Stomach (tissue), 9 donors: ENCODE results near the gene CD300LD. TPM values are rescaled to one million over a fixed set of nuclear protein-coding genes. Genes with fewer than 3 reads are reported as not detected.

ENCODE experiments used
- DNase-seq, 2 donors: peaks; one replicate each; pipeline versions ENCODE4 v3.0.0 to v3.0.0-alpha.2; 2013 to 2019
- H3K27ac ChIP-seq, 5 donors: fragments of 200-600 bp in 4 of 5; sonication (generic) in 4 of 5; one replicate each; pipeline ENCODE4 v1.5.1; 2013 to 2019; ENCODE audit warnings: mild to moderate bottlenecking in 1 of 5, moderate library complexity in 1 of 5
- H3K27me3 ChIP-seq, 3 donors: fragments of 200-600 bp; sonication (generic); one replicate each; pipeline ENCODE4 v1.5.1; 2017 to 2019; ENCODE audit warnings: mixed run types in 1 of 3
- H3K36me3 ChIP-seq, 4 donors: fragments of 200-600 bp; sonication (generic); 1 replicate in 3 of 4; 2 replicates in 1 of 4; pipeline ENCODE4 v1.5.1; 2016 to 2019
- H3K4me1 ChIP-seq, 4 donors: fragments of 200-600 bp; sonication (generic); one replicate each; pipeline ENCODE4 v1.5.1; 2016 to 2019
- H3K4me3 ChIP-seq, 4 donors: fragments of 200-600 bp; sonication (generic) in 3 of 4; one replicate each; pipeline ENCODE4 v1.5.1; 2016 to 2019; ENCODE audit warnings: mild to moderate bottlenecking in 1 of 4
- H3K9me3 ChIP-seq, 4 donors: fragments of 200-600 bp; sonication (generic); one replicate each; pipeline ENCODE4 v1.5.1; 2016 to 2019
- EP300 ChIP-seq: sonication (generic); formaldehyde crosslinking; IDR thresholded peaks from one replicate; pipeline ENCODE4 v1.6.1; 2017; ENCODE audit warnings: antibody characterized with exemption
- POLR2A ChIP-seq, 4 donors: fragments of 450-650 bp; IDR thresholded peaks; one replicate each; pipeline ENCODE4 v1.6.1; 2016; ENCODE audit warnings: antibody characterized with exemption in 4 of 4, control low read depth in 2 of 4, mild to moderate bottlenecking in 1 of 4, moderate library complexity in 1 of 4
- POLR2AphosphoS5 ChIP-seq, 3 donors: sonication (generic); formaldehyde crosslinking; IDR thresholded peaks; one replicate each; pipeline ENCODE4 v1.6.1; 2016; ENCODE audit warnings: antibody characterized with exemption in 3 of 3
- WGBS, 5 donors: extraction: QIAGEN DNeasy Blood & Tissue Kit in 3 of 5; methylation state at CpG; one replicate each; pipeline versions ENCODE4 v1.1.5 to v1.1.7; 2013 to 2018; 5-methylcytosine and 5-hydroxymethylcytosine counted together
- intact Hi-C: fragments of 100-400 bp; cut with DNase I; formaldehyde crosslinking; loops from one replicate; pipeline ENCODE4 v1.15.1; 2023; ENCODE audit warnings: low total_unique reads
- polyA plus RNA-seq, 3 donors: library from polyadenylated mRNA; stranded (reverse); fragments of 200-250 nt; gene quantifications; one replicate each; pipeline ENCODE4 v1.2.3, GENCODE V29; 2013
- total RNA-seq, 5 donors: library from RNA; depleted of rRNA; stranded (reverse); fragments of >200 nt; gene quantifications; one replicate each; pipeline versions ENCODE4 v1.1.0 to v1.2.3, GENCODE V29; 2014 to 2016
- TF ChIP-seq, protein P1 (sequence below), 7 experiments: fragments of 450-650 bp in 4 of 7; fragments of 200-600 bp in 3 of 7; sonication (generic) in 3 of 7; IDR thresholded peaks; one replicate each; pipeline ENCODE4 v1.5.1; 2016 to 2019; ENCODE audit warnings: antibody characterized with exemption in 7 of 7, control low read depth in 2 of 7, mild to moderate bottlenecking in 1 of 7
- donor health status: healthy with polysubstance abuse.
- donor health status: Bipolar disorder and iron deficiency.
- donor health status: healthy.

Gene CD300LD
- total and polyA plus RNA-seq, 8 donors = not detected

DNA sequence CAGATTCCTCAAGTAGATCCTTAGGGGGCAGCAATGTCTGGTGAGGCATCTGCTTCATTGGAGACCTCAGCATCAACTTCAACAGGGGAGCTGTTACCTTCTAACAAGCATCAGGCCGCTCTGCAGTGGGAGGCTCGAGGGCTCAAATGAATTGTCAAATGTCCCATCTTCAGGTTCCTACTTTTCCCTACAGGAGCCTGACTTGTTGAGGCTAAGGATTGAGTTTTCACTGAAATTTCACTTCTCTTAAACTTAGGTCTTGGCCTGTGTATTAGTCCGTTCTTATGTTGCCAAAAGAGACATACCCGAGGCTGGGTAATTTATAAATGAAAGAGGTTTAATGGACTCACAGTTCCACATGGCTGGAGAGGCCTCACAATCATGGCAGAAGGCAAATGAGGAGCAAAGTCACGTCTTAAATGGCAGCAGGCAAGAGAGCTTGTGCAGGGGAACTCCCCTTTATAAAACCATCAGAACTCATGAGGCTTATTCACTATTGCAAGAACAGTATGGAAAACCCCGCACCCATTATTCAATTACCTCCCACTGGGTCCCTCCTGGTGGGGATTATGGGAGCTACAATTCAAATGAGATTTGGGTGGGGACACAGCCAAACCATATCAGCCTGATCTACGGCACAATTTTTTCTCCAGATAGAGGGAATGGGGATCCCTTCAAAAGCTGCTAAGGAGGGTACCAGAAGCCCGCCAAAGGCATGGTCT lies 5.1 kb upstream of the CD300LD start:
- H3K4me3 ChIP-seq = no peak overlapping the region
- no peak for DNase-seq
- TF ChIP-seq, protein P1, sequence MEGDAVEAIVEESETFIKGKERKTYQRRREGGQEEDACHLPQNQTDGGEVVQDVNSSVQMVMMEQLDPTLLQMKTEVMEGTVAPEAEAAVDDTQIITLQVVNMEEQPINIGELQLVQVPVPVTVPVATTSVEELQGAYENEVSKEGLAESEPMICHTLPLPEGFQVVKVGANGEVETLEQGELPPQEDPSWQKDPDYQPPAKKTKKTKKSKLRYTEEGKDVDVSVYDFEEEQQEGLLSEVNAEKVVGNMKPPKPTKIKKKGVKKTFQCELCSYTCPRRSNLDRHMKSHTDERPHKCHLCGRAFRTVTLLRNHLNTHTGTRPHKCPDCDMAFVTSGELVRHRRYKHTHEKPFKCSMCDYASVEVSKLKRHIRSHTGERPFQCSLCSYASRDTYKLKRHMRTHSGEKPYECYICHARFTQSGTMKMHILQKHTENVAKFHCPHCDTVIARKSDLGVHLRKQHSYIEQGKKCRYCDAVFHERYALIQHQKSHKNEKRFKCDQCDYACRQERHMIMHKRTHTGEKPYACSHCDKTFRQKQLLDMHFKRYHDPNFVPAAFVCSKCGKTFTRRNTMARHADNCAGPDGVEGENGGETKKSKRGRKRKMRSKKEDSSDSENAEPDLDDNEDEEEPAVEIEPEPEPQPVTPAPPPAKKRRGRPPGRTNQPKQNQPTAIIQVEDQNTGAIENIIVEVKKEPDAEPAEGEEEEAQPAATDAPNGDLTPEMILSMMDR (IDR thresholded peaks at IDR 0.05) = no peak
- no peak for TF ChIP-seq POLR2A (IDR thresholded peaks at IDR 0.05)
- no peak for TF ChIP-seq EP300
- TF ChIP-seq POLR2AphosphoS5 (IDR thresholded peaks at IDR 0.05) = no peak
- 64 to 79% (median 74%) methylated on average over 8 of the region's 8 CpGs for WGBS, 5 donors
- H3K36me3 ChIP-seq = no peaks in the 10 kb centered on the region
- H3K27me3 ChIP-seq = peaks cover 0 to 53% (median 7%) of the 10 kb centered on the region in 3 donors
- H3K27ac ChIP-seq = no peak overlapping the region
- H3K9me3 ChIP-seq = no peaks in the 10 kb centered on the region
- intact Hi-C loops = no loop called here
- H3K4me1 ChIP-seq = peaks cover 0 to 5% (median 0%) of the 10 kb centered on the region in 4 donors

DNA sequence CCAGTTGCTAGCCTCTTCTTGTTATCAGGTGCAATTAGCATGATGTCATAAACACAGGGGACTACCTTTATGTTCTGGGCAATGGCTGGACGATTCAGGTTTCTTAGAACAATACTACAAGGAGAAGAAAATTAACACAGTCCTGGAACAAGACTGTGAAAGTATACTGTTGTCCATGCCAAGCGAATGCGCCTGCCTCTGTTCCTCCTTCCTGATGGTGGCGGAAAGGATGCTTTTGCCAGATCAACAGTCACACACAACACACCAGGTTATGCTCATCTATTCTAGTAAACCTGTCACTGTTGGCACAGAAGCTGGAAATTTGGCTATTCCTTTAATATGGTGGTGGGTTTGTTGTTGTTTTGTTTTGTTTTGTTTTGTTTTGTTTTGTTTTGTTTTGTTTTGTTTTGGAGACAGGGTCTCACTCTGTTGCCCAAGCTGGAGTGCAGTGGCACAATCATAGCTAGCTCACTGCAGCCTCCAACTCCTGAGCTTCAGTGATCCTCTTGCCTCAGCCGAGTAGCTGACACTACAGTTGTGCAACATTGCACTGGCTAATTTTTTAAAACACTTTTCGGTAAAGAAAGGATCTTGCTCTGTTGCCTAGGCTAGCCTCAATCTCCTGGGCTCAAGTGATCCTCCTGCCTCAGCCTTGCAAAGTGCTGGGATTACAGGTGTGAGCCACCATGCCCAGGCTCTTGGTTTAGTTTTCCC lies 3.1 kb upstream of the CD300LD start:
- no peak for DNase-seq
- intact Hi-C loops = no loop called here
- no peak for TF ChIP-seq POLR2A (IDR thresholded peaks at IDR 0.05)
- TF ChIP-seq POLR2AphosphoS5 (IDR thresholded peaks at IDR 0.05) = no peak
- TF ChIP-seq EP300 = no peak
- TF ChIP-seq, protein P1 (IDR thresholded peaks at IDR 0.05) = no peak
- Histone ChIP-seq H3K9me3 (no peaks in the 10 kb centered on the region), H3K4me3 (no peak overlapping the region), H3K27ac (no peak overlapping the region), H3K4me1 (peaks cover 0 to 5% (median 0%) of the 10 kb centered on the region in 4 donors), H3K27me3 (peaks cover 0 to 46% (median 7%) of the 10 kb centered on the region in 3 donors), H3K36me3 (no peaks in the 10 kb centered on the region)
- WGBS, 5 donors = 61 to 83% (median 70%) methylated on average over 6 of the region's 6 CpGs

DNA sequence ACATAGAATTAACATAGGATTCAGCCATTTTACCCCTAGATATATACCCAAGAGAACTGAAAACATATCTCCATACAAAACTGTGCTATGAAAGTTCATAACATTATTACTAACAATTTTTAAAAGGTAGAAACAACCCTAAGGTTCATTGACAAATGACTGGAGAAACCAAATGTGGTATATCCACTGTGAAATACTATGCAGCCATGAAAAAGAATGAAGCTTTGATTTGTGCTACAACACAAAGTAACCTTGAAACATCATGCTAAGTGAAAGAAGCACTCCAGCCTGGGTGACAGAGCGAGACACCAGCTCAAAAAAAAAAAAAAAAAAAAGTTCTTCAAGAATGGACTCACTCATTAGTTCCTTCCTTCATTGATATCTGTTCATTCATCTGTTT lies 580 bp downstream of the CD300LD start:
- Histone ChIP-seq H3K4me1 (no peaks in the 10 kb centered on the region), H3K27me3 (peaks cover 0 to 35% (median 0%) of the 10 kb centered on the region in 3 donors), H3K4me3 (no peak overlapping the region), H3K36me3 (no peaks in the 10 kb centered on the region), H3K27ac (no peak overlapping the region), H3K9me3 (no peaks in the 10 kb centered on the region)
- intact Hi-C loops = no loop called here
- TF ChIP-seq, protein P1 (IDR thresholded peaks at IDR 0.05) = no peak
- TF ChIP-seq POLR2AphosphoS5 (IDR thresholded peaks at IDR 0.05) (no peak), POLR2A (IDR thresholded peaks at IDR 0.05) (no peak), EP300 (no peak)
- no peak for DNase-seq
- 70 to 78% (median 77%) methylated on average over 1 of the region's 1 CpG for WGBS, 5 donors

DNA sequence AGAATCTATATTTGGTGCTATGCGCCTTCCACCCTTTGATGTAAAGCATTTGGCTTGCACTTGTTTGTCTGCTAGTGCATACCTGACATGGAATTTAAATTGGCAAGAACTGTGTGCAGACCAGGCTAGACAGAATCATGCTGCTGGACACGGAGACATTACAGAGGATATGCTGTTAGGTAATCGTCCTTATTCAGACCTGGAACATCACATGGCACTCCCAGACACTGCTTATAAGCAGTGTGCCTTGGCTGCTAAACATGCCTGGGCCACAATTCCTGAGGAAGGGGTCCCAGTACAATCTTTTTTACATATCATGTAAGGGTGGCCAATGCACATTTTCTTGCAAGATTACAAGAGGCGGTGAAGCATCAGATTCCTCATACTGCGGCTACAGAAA lies 6.4 kb downstream of the CD300LD start:
- Histone ChIP-seq H3K36me3 (no peaks in the 10 kb centered on the region), H3K9me3 (peaks cover 0 to 5% (median 0%) of the 10 kb centered on the region in 4 donors), H3K4me1 (no peaks in the 10 kb centered on the region), H3K4me3 (no peak overlapping the region), H3K27me3 (peaks cover 0 to 7% (median 0%) of the 10 kb centered on the region in 3 donors), H3K27ac (no peak overlapping the region)
- intact Hi-C loops = no loop called here
- 79 to 88% (median 82%) methylated on average over 5 of the region's 5 CpGs for WGBS, 5 donors
- DNase-seq = no peak
- TF ChIP-seq POLR2AphosphoS5 (IDR thresholded peaks at IDR 0.05) = no peak
- no peak for TF ChIP-seq EP300
- TF ChIP-seq, protein P1 (IDR thresholded peaks at IDR 0.05) = no peak
